ENCODE data around the gene COPZ2. TPM values are rescaled to one million over a fixed set of nuclear protein-coding genes. Genes with fewer than 3 reads are reported as not detected.

The COPZ2 gene
- total and polyA plus RNA-seq, 9 of the 15 experiments (the other 6 are each of a cell fraction or from before 2014, with no cell fraction given): 0.22 to 0.49 TPM; not detected in 7

DNA sequence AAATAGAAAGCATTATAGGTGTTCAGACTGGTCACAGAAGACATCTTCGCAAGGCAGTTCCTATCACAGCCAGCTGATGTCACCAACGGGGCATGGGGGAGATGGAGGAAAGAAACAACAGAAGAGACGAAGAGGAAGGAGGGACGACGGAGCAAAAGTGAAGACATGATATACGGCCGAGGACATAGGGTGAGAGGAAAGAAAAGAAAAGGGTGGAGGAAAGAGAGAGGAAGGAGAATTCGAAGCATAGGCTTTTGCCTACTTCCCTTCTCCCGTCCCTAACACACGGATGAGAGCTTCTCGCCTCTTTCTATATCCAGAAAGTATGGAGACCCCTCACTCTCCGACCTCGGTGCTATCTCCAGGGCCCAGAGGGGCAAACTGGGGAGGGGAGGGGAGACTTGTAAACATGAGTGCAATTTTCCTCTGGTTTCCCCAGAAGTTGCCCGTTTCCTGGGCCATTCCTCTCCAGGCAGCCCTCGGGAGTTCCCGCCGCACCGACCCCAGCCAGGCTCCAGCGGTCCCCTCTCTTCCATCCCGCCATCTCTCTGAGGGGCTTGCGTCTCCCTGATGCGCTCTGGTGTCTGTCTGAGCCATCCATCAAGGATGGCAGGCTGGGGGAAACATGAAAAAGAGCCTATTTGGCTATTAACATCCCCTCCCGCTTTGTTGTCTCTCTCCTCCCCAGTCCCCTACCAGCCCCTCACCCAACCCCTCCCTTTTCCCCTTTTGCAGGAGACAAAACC is 26.0 kb downstream of the COPZ2 start (continued):
- TF ChIP-seq, protein P1, sequence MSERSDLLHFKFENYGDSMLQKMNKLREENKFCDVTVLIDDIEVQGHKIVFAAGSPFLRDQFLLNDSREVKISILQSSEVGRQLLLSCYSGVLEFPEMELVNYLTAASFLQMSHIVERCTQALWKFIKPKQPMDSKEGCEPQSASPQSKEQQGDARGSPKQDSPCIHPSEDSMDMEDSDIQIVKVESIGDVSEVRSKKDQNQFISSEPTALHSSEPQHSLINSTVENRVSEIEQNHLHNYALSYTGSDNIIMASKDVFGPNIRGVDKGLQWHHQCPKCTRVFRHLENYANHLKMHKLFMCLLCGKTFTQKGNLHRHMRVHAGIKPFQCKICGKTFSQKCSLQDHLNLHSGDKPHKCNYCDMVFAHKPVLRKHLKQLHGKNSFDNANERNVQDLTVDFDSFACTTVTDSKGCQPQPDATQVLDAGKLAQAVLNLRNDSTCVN (CRISPR knock-in tag; IDR thresholded peaks at IDR 0.05): peak; percentile 84; the same call in 1 of the 2 replicates
- 0 out of 4 replicates have a peak, but pooled peaks of 1 of the 2 experiments have one; percentile 27 for TF ChIP-seq ZNF639 (CRISPR knock-in tag; conservative IDR thresholded peaks at IDR 0.05 in 1 of 2, IDR thresholded peaks at IDR 0.05 in 1 of 2)
- no peak for TF ChIP-seq KHSRP (IDR thresholded peaks at IDR 0.05)
- peak; percentile 43; the same call in 1 of the 2 replicates for TF ChIP-seq CXXC5 (CRISPR knock-in tag; IDR thresholded peaks at IDR 0.05)
- no peak for TF ChIP-seq NCOA4 (IDR thresholded peaks at IDR 0.05; ENCODE audit: partially characterized antibody)
- no peak for TF ChIP-seq ATF1 (CRISPR knock-in tag; IDR thresholded peaks at IDR 0.05)
- TF ChIP-seq ATF1 (tag; IDR thresholded peaks at IDR 0.05): 0 out of 2 replicates have a peak, but pooled peaks have one; percentile 29
- peak; percentile 49; the same call in 1 of the 2 replicates for TF ChIP-seq NFRKB (IDR thresholded peaks at IDR 0.05; ENCODE audit: low read depth)
- no peak; the same call in 1 of the 2 replicates for TF ChIP-seq ETV1 (tag; conservative IDR thresholded peaks at IDR 0.05; ENCODE audit: low read depth)
- no peak for TF ChIP-seq RBM15 (IDR thresholded peaks at IDR 0.05; ENCODE audit: insufficient read depth, low read length)
- TF ChIP-seq, protein P2, sequence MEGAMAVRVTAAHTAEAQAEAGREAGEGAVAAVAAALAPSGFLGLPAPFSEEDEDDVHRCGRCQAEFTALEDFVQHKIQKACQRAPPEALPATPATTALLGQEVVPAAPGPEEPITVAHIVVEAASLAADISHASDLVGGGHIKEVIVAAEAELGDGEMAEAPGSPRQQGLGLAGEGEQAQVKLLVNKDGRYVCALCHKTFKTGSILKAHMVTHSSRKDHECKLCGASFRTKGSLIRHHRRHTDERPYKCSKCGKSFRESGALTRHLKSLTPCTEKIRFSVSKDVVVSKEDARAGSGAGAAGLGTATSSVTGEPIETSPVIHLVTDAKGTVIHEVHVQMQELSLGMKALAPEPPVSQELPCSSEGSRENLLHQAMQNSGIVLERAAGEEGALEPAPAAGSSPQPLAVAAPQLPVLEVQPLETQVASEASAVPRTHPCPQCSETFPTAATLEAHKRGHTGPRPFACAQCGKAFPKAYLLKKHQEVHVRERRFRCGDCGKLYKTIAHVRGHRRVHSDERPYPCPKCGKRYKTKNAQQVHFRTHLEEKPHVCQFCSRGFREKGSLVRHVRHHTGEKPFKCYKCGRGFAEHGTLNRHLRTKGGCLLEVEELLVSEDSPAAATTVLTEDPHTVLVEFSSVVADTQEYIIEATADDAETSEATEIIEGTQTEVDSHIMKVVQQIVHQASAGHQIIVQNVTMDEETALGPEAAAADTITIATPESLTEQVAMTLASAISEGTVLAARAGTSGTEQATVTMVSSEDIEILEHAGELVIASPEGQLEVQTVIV (CRISPR knock-in tag; IDR thresholded peaks at IDR 0.05; ENCODE audit: borderline replicate concordance): no peak
- peak; percentile 46; the same call in 1 of the 2 replicates for TF ChIP-seq CC2D1A (IDR thresholded peaks at IDR 0.05)
- peak in 1 of 3 experiments; percentile 59 for TF ChIP-seq YY1 (IDR thresholded peaks at IDR 0.05; ENCODE audit: borderline replicate concordance in 1 of 3, control insufficient read depth in 1 of 3, extremely low read depth in 1 of 3, insufficient read depth in 3 of 3, insufficient read length in 1 of 3, insufficient replicate concordance in 2 of 3, low read depth in 1 of 3, low read length in 2 of 3)
- peak; percentile 45 for TF ChIP-seq MTA2 (IDR thresholded peaks at IDR 0.05; ENCODE audit: low read depth)
- TF ChIP-seq SMARCE1 (IDR thresholded peaks at IDR 0.05): peak; percentile 52; the same call in 1 of the 2 replicates
- TF ChIP-seq NUFIP1 (IDR thresholded peaks at IDR 0.05; ENCODE audit: partially characterized antibody): no peak
- TF ChIP-seq, protein P3, sequence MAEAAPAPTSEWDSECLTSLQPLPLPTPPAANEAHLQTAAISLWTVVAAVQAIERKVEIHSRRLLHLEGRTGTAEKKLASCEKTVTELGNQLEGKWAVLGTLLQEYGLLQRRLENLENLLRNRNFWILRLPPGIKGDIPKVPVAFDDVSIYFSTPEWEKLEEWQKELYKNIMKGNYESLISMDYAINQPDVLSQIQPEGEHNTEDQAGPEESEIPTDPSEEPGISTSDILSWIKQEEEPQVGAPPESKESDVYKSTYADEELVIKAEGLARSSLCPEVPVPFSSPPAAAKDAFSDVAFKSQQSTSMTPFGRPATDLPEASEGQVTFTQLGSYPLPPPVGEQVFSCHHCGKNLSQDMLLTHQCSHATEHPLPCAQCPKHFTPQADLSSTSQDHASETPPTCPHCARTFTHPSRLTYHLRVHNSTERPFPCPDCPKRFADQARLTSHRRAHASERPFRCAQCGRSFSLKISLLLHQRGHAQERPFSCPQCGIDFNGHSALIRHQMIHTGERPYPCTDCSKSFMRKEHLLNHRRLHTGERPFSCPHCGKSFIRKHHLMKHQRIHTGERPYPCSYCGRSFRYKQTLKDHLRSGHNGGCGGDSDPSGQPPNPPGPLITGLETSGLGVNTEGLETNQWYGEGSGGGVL (CRISPR knock-in tag; IDR thresholded peaks at IDR 0.05): no peak
- no peak for TF ChIP-seq KLF1 (tag; IDR thresholded peaks at IDR 0.05)
- no peak for TF ChIP-seq ZNF311 (CRISPR knock-in tag; IDR thresholded peaks at IDR 0.05)
- no peak for TF ChIP-seq BRD4 (IDR thresholded peaks at IDR 0.05)
- TF ChIP-seq LEF1 (IDR thresholded peaks at IDR 0.05): peak; percentile 72; the same call in 1 of the 2 replicates

Data from K562 (cell line).